Activated T-helper 2 cell treated with anti-CD3 and anti-CD28 coated beads, Interferon-gamma antibody, Interleukin-2, Interleukin-4, amounts not matched to agents 10 μg/mL and 5 μg/mL and 100 μg/mL, durations not matched to agents 14 hours and 24 hours and 36 hours (primary cell): ENCODE data around the gene SATB2. TPM values are rescaled to one million over a fixed set of nuclear protein-coding genes. Genes with fewer than 3 reads are reported as not detected.

ENCODE experiments used
- DNase-seq: peaks from one replicate; pipeline ENCODE4 v3.0.0; 2021; ENCODE audit warnings: low spot score
- H3K27ac Mint-ChIP-seq: one replicate; pipeline ENCODE4 v1.8.0; 2021; ENCODE audit warnings: mixed read lengths
- H3K27me3 Mint-ChIP-seq: one replicate; pipeline ENCODE4 v1.8.0; 2021; ENCODE audit warnings: low read depth, mixed read lengths
- H3K36me3 Mint-ChIP-seq: one replicate; pipeline ENCODE4 v1.8.0; 2021; ENCODE audit warnings: low read depth, mixed read lengths
- H3K4me1 Mint-ChIP-seq: one replicate; pipeline ENCODE4 v1.8.0; 2021; ENCODE audit warnings: low read depth, mixed read lengths
- H3K4me3 Mint-ChIP-seq: one replicate; pipeline ENCODE4 v1.8.0; 2021; ENCODE audit warnings: low read depth, mild to moderate bottlenecking, moderate library complexity, mixed read lengths
- H3K9me3 Mint-ChIP-seq: one replicate; pipeline ENCODE4 v1.8.0; 2021; ENCODE audit warnings: mixed read lengths
- intact Hi-C: fragments of 100-400 bp; cut with micrococcal nuclease; formaldehyde crosslinking; loops from one replicate; pipeline ENCODE4 v1.15.1; 2023
- total RNA-seq: library from RNA; stranded (reverse); gene quantifications from 2 replicates; pipeline ENCODE4 v1.2.3, GENCODE V29; 2022

SATB2 gene
- total RNA-seq, 1 donor from 2014 or later = 0.05 TPM

- H3K9me3 Mint-ChIP-seq = no peaks in the 10 kb centered on the region
- H3K36me3 Mint-ChIP-seq = no peaks in the 10 kb centered on the region
- H3K4me3 Mint-ChIP-seq = no peak overlapping the region
- DNase-seq = no peak
- H3K27me3 Mint-ChIP-seq = no peaks in the 10 kb centered on the region
- no peak overlapping the region for H3K27ac Mint-ChIP-seq
- H3K4me1 Mint-ChIP-seq = no peaks in the 10 kb centered on the region
- intact Hi-C loops = no loop called here
These were observed 144.8 kb downstream of the SATB2 start for GRCh38 chr2:199312931-199313330.

- no peak overlapping the region for H3K27ac Mint-ChIP-seq
- intact Hi-C loops = no loop called here
- no peaks in the 10 kb centered on the region for H3K4me1 Mint-ChIP-seq
- H3K27me3 Mint-ChIP-seq = peaks cover 1% of the 10 kb centered on the region
- no peaks in the 10 kb centered on the region for H3K9me3 Mint-ChIP-seq
- H3K4me3 Mint-ChIP-seq = no peak overlapping the region
- H3K36me3 Mint-ChIP-seq = no peaks in the 10 kb centered on the region
- no peak for DNase-seq
These were observed 146.8 kb downstream of the SATB2 start for GRCh38 chr2:199310771-199311585.

GRCh38 chr2:199309973-199310372, 147.8 kb downstream of the SATB2 start:
- DNase-seq = no peak
- intact Hi-C loops = no loop called here
- Mint-ChIP-seq H3K36me3 (no peaks in the 10 kb centered on the region), H3K4me1 (no peaks in the 10 kb centered on the region), H3K4me3 (no peak overlapping the region), H3K9me3 (no peaks in the 10 kb centered on the region), H3K27ac (no peak overlapping the region), H3K27me3 (peaks cover 1% of the 10 kb centered on the region)

GRCh38 chr2:199309411-199309810, 148.3 kb downstream of the SATB2 start:
- no peak overlapping the region for H3K27ac Mint-ChIP-seq
- intact Hi-C loops = no loop called here
- no peak overlapping the region for H3K4me3 Mint-ChIP-seq
- no peaks in the 10 kb centered on the region for H3K9me3 Mint-ChIP-seq
- peaks cover 1% of the 10 kb centered on the region for H3K27me3 Mint-ChIP-seq
- no peak for DNase-seq
- no peaks in the 10 kb centered on the region for H3K4me1 Mint-ChIP-seq
- no peaks in the 10 kb centered on the region for H3K36me3 Mint-ChIP-seq

DNA sequence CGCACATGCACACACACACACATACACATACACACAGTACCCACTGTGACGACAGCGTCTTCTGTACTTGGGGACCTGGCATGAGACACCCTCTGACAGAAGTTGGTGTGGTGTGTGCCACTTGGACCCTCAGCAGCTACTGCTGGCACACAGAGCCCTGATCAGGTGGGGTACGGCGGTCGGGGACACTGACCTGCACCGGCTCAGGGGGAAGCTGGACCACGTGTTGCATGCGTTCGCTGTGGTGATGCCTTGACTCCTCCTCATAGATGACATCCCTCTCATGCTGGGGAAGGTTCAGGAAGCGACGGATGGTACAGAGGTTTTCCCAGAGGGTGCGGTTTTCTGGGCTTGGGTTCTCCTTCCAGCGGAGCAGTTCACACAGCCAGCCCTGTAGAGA, 149.2 kb downstream of the SATB2 start:
- DNase-seq = no peak
- Mint-ChIP-seq H3K27me3 (peaks cover 1% of the 10 kb centered on the region), H3K4me1 (no peaks in the 10 kb centered on the region), H3K36me3 (no peaks in the 10 kb centered on the region), H3K27ac (no peak overlapping the region), H3K4me3 (no peak overlapping the region), H3K9me3 (no peaks in the 10 kb centered on the region)
- intact Hi-C loops = no loop called here

DNA sequence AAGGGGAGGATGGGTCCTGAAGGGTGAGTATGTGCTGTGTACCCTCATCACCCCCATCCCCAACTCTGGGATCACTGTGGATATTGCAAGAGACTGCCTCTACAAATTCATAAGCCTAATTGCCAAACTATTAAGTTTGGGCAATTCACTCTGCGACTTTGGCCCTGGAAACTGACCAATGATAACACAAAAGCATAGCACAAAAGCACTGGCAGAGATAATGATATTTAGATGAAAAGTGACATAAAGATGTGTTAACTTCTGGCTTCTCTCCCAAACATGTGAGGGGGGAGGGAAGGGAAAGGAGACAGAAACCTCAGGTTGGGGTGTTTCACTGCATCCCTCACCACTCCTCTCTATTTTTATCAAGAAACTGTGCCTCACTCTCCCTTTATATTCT, 150.3 kb downstream of the SATB2 start:
- Mint-ChIP-seq H3K9me3 (no peaks in the 10 kb centered on the region), H3K4me3 (no peak overlapping the region), H3K27me3 (peaks cover 1% of the 10 kb centered on the region)

DNA sequence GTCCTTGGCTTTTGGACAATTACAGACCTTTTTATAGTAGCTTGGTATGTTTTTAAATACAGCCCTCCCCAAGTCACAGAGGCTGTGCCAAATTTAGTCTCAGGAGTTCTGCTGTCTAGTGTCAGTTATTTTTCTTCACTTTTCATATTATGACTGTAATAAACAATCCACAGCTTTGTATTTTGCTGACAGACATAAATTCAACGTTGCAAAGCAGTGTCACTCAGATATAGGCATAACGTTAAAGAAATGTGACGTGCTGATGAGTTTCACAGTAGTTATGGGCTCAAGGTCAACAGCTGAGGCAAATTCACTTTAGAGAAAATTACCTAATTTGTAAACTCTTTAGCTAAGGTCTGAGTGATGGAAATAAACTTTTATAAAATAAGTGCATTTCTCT, 151.6 kb downstream of the SATB2 start:
- intact Hi-C loops = no loop called here
- Mint-ChIP-seq H3K4me1 (no peaks in the 10 kb centered on the region), H3K9me3 (no peaks in the 10 kb centered on the region)

More for the DNA sequence above, 150.3 kb downstream of the SATB2 start:
- intact Hi-C loops = no loop called here
- H3K27ac Mint-ChIP-seq = no peak overlapping the region
- no peaks in the 10 kb centered on the region for H3K4me1 Mint-ChIP-seq
- no peaks in the 10 kb centered on the region for H3K36me3 Mint-ChIP-seq
- DNase-seq = no peak

GRCh38 chr2:199303728-199304177, 154.0 kb downstream of the SATB2 start:
- Mint-ChIP-seq H3K9me3 (no peaks in the 10 kb centered on the region), H3K4me3 (no peak overlapping the region), H3K4me1 (no peaks in the 10 kb centered on the region), H3K36me3 (no peaks in the 10 kb centered on the region), H3K27me3 (peaks cover 1% of the 10 kb centered on the region), H3K27ac (no peak overlapping the region)
- DNase-seq = no peak
- intact Hi-C loops = no loop called here

More for the DNA sequence above, 151.6 kb downstream of the SATB2 start:
- Mint-ChIP-seq H3K36me3 (no peaks in the 10 kb centered on the region), H3K27me3 (peaks cover 1% of the 10 kb centered on the region), H3K27ac (no peak overlapping the region), H3K4me3 (no peak overlapping the region)
- no peak for DNase-seq

GRCh38 chr2:199302851-199303250, 154.9 kb downstream of the SATB2 start:
- no peak for DNase-seq
- H3K4me3 Mint-ChIP-seq = no peak overlapping the region
- H3K27ac Mint-ChIP-seq = no peak overlapping the region
- H3K36me3 Mint-ChIP-seq = no peaks in the 10 kb centered on the region
- intact Hi-C loops = no loop called here
- no peaks in the 10 kb centered on the region for H3K9me3 Mint-ChIP-seq
- no peaks in the 10 kb centered on the region for H3K4me1 Mint-ChIP-seq
- H3K27me3 Mint-ChIP-seq = peaks cover 1% of the 10 kb centered on the region

DNA sequence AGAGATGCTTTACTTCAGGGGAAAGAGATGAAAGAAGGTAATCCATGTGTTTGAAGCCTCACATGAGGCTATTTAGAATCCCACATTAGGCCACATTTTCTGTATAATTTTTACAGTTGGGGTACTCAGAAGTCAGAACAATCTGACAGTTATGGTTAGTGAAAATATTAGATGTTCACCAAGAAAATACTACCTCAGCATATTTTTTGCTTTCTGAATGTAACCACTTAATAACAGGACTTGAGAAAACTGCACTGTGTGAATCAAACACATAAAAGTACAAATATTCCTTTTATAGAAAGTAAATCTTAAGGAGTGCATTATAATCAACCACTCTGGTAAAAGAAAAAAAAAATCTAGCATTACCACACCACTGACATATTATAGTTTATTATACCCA, 169.3 kb downstream of the SATB2 start:
- Mint-ChIP-seq H3K4me3 (no peak overlapping the region), H3K27ac (no peak overlapping the region), H3K9me3 (no peaks in the 10 kb centered on the region), H3K4me1 (no peaks in the 10 kb centered on the region), H3K36me3 (no peaks in the 10 kb centered on the region), H3K27me3 (no peaks in the 10 kb centered on the region)
- intact Hi-C loops = no loop called here
- no peak for DNase-seq

- Mint-ChIP-seq H3K36me3 (no peaks in the 10 kb centered on the region), H3K27me3 (no peaks in the 10 kb centered on the region), H3K9me3 (no peaks in the 10 kb centered on the region), H3K4me3 (no peak overlapping the region), H3K4me1 (no peaks in the 10 kb centered on the region), H3K27ac (no peak overlapping the region)
- intact Hi-C loops = no loop called here
- no peak for DNase-seq
These were observed 175.4 kb downstream of the SATB2 start for GRCh38 chr2:199282309-199282708.

DNA sequence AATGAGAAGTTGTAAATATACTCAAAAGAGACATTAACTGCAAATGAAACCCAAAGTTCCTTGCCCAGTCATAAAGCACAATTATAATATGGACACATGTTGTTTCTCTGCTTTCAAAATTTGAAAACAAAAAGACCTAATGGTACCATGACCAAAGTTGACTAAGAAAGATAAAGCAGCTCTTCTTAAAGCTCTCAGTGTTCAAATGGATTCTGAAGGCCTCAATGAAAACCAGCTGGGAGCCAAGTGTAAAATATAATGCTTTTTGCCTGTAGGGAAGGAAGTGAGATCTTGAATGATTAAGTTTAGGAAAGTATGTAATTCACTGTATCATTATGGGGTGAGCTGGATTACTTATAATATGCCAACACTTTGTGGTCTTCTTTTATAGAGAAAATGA, 178.6 kb downstream of the SATB2 start:
- DNase-seq = no peak
- H3K9me3 Mint-ChIP-seq = no peaks in the 10 kb centered on the region
- intact Hi-C loops = no loop called here
- no peak overlapping the region for H3K4me3 Mint-ChIP-seq
- H3K4me1 Mint-ChIP-seq = no peaks in the 10 kb centered on the region
- H3K27me3 Mint-ChIP-seq = no peaks in the 10 kb centered on the region
- no peak overlapping the region for H3K27ac Mint-ChIP-seq
- H3K36me3 Mint-ChIP-seq = no peaks in the 10 kb centered on the region

DNA sequence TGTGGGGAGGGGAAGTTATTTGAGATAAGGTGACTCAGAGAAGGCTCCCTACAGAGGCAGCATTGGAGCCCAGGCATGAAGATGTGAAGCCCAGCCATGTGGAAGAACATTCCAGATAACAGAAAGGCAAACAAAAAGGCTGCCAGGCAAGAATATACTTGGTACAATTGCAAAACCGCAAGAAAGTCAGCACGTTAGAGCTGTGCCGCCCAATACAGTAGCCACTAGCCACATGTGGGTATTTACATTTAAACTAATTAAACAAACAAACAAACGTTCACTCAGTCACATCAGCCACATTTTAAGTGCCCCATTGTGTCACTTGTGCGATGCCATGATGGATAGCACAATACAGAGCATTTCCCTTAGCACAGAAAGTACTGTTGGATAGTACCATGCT, 179.6 kb downstream of the SATB2 start:
- no peaks in the 10 kb centered on the region for H3K4me1 Mint-ChIP-seq
- no peak for DNase-seq
- no peak overlapping the region for H3K27ac Mint-ChIP-seq
- H3K36me3 Mint-ChIP-seq = no peaks in the 10 kb centered on the region
- H3K9me3 Mint-ChIP-seq = no peaks in the 10 kb centered on the region
- intact Hi-C loops = no loop called here
- H3K4me3 Mint-ChIP-seq = no peak overlapping the region
- H3K27me3 Mint-ChIP-seq = no peaks in the 10 kb centered on the region
